Activated CD4-positive, alpha-beta T cell treated with anti-CD3 and anti-CD28 coated beads, Interleukin-2, amount 10 ng/mL, durations not matched to agents 7 days and 5 days (primary cell): ENCODE measurements around the gene MAP1LC3C. TPM values are rescaled to one million over a fixed set of nuclear protein-coding genes. Genes with fewer than 3 reads are reported as not detected.

Experiments
- CTCF ChIA-PET: fragments of 350-600 bp; sonication (Branson Sonifier 250); formaldehyde crosslinking; loops from one replicate; lab custom pipeline; 2021; ENCODE audit warnings: antibody characterized with exemption; lab: Charles Lee
- POLR2A ChIA-PET: fragments of 350-600 bp; sonication (Branson Sonifier 250); formaldehyde crosslinking; loops from one replicate; lab custom pipeline; 2021; ENCODE audit warnings: antibody characterized with exemption; lab: Charles Lee
- DNase-seq: peaks from one replicate; pipeline ENCODE4 v3.0.0-alpha.2; 2020
- H3K27ac Mint-ChIP-seq: one replicate; pipeline ENCODE4 v1.8.0; 2021; ENCODE audit warnings: mild to moderate bottlenecking, moderate library complexity, mixed read lengths
- H3K27me3 Mint-ChIP-seq: one replicate; pipeline ENCODE4 v1.8.0; 2021; ENCODE audit warnings: mixed read lengths
- H3K36me3 Mint-ChIP-seq: one replicate; pipeline ENCODE4 v1.8.0; 2021; ENCODE audit warnings: low read depth, mixed read lengths
- H3K4me1 Mint-ChIP-seq: one replicate; pipeline ENCODE4 v1.8.0; 2021; ENCODE audit warnings: mixed read lengths
- H3K4me3 Mint-ChIP-seq: one replicate; pipeline ENCODE4 v1.8.0; 2021; ENCODE audit warnings: mild to moderate bottlenecking, moderate library complexity, mixed read lengths
- H3K9me3 Mint-ChIP-seq: one replicate; pipeline ENCODE4 v1.8.0; 2021; ENCODE audit warnings: mixed read lengths
- total RNA-seq, 2 experiments: library from RNA; stranded (reverse); gene quantifications; one replicate each; pipeline ENCODE4 v1.2.3, GENCODE V29; 2021

The MAP1LC3C gene
- total RNA-seq = not detected

- ChIA-PET POLR2A (no interaction called here), CTCF (interaction anchor here (0.5 to 2.1 kb wide), 5 partner anchors 24 to 571 kb away, joined by 3 to 6 read pairs (median 4); no protein-coding TSS in a partner anchor)
- no peaks in the 10 kb centered on the region for H3K36me3 Mint-ChIP-seq
- H3K27me3 Mint-ChIP-seq = no peaks in the 10 kb centered on the region
- H3K27ac Mint-ChIP-seq = no peak within 1 kb of the TSS
- H3K4me1 Mint-ChIP-seq = peaks cover 6% of the 10 kb centered on the region
- H3K9me3 Mint-ChIP-seq = no peaks in the 10 kb centered on the region
- peak within 1 kb of the TSS; percentile 22 for H3K4me3 Mint-ChIP-seq
- no peak for DNase-seq
Measured at GRCh38 chr1:241999026-241999425, at the start of gene MAP1LC3C. MAP1LC3C (minus strand) TSS chr1:241999098; CDS start chr1:241999008, 90 bp downstream.

GRCh38 chr1:242043165-242043564 lies 44.3 kb upstream of the MAP1LC3C start:
- Mint-ChIP-seq H3K4me3 (no peak overlapping the region), H3K4me1 (no peaks in the 10 kb centered on the region), H3K36me3 (no peaks in the 10 kb centered on the region), H3K27me3 (no peaks in the 10 kb centered on the region), H3K27ac (no peak overlapping the region), H3K9me3 (no peaks in the 10 kb centered on the region)
- ChIA-PET CTCF (no interaction called here), POLR2A (no interaction called here)
- DNase-seq = no peak

- Mint-ChIP-seq H3K4me3 (no peak overlapping the region), H3K4me1 (no peaks in the 10 kb centered on the region), H3K27ac (no peak overlapping the region), H3K36me3 (no peaks in the 10 kb centered on the region), H3K27me3 (no peaks in the 10 kb centered on the region), H3K9me3 (no peaks in the 10 kb centered on the region)
- ChIA-PET CTCF (no interaction called here), POLR2A (no interaction called here)
- DNase-seq = no peak
Measured at GRCh38 chr1:242034392-242034791, 35.5 kb upstream of the MAP1LC3C start.

- Mint-ChIP-seq H3K4me1 (no peaks in the 10 kb centered on the region), H3K36me3 (no peaks in the 10 kb centered on the region), H3K9me3 (no peaks in the 10 kb centered on the region), H3K4me3 (no peak overlapping the region), H3K27me3 (no peaks in the 10 kb centered on the region), H3K27ac (no peak overlapping the region)
- POLR2A ChIA-PET = no interaction called here
- no peak for DNase-seq
- CTCF ChIA-PET = no interaction called here
Measured at GRCh38 chr1:242033447-242033846, 34.5 kb upstream of the MAP1LC3C start.

- no peaks in the 10 kb centered on the region for H3K27me3 Mint-ChIP-seq
- no peak overlapping the region for H3K4me3 Mint-ChIP-seq
- no peak for DNase-seq
- no peaks in the 10 kb centered on the region for H3K9me3 Mint-ChIP-seq
- no peaks in the 10 kb centered on the region for H3K36me3 Mint-ChIP-seq
- CTCF ChIA-PET = no interaction called here
- H3K27ac Mint-ChIP-seq = no peak overlapping the region
- POLR2A ChIA-PET = no interaction called here
- no peaks in the 10 kb centered on the region for H3K4me1 Mint-ChIP-seq
Measured at GRCh38 chr1:242030071-242030470, 31.2 kb upstream of the MAP1LC3C start.

- Mint-ChIP-seq H3K36me3 (no peaks in the 10 kb centered on the region), H3K4me1 (no peaks in the 10 kb centered on the region), H3K27me3 (no peaks in the 10 kb centered on the region), H3K27ac (no peak overlapping the region), H3K4me3 (no peak overlapping the region), H3K9me3 (no peaks in the 10 kb centered on the region)
- CTCF ChIA-PET = no interaction called here
- DNase-seq = no peak
- POLR2A ChIA-PET = no interaction called here
Measured at GRCh38 chr1:242025681-242026080, 26.8 kb upstream of the MAP1LC3C start.

GRCh38 chr1:242023805-242024204 lies 24.9 kb upstream of the MAP1LC3C start:
- ChIA-PET POLR2A (no interaction called here), CTCF (no interaction called here)
- Mint-ChIP-seq H3K36me3 (no peaks in the 10 kb centered on the region), H3K27me3 (no peaks in the 10 kb centered on the region), H3K27ac (no peak overlapping the region), H3K4me1 (no peaks in the 10 kb centered on the region), H3K4me3 (no peak overlapping the region), H3K9me3 (no peaks in the 10 kb centered on the region)
- DNase-seq = no peak

- Mint-ChIP-seq H3K4me3 (no peak overlapping the region), H3K4me1 (no peaks in the 10 kb centered on the region), H3K27ac (no peak overlapping the region), H3K9me3 (no peaks in the 10 kb centered on the region), H3K36me3 (no peaks in the 10 kb centered on the region), H3K27me3 (no peaks in the 10 kb centered on the region)
- POLR2A ChIA-PET = no interaction called here
- CTCF ChIA-PET = no interaction called here
- no peak for DNase-seq
Measured at GRCh38 chr1:242019018-242019417, 20.1 kb upstream of the MAP1LC3C start.

- ChIA-PET POLR2A (no interaction called here), CTCF (no interaction called here)
- H3K27me3 Mint-ChIP-seq = no peaks in the 10 kb centered on the region
- no peaks in the 10 kb centered on the region for H3K36me3 Mint-ChIP-seq
- no peaks in the 10 kb centered on the region for H3K9me3 Mint-ChIP-seq
- DNase-seq = peak; percentile 38
- H3K4me3 Mint-ChIP-seq = no peak overlapping the region
- no peaks in the 10 kb centered on the region for H3K4me1 Mint-ChIP-seq
- H3K27ac Mint-ChIP-seq = no peak overlapping the region
Measured at GRCh38 chr1:242017580-242018233, 18.8 kb upstream of the MAP1LC3C start.

GRCh38 chr1:242016479-242016878 lies 17.6 kb upstream of the MAP1LC3C start:
- Mint-ChIP-seq H3K4me3 (no peak overlapping the region), H3K27me3 (no peaks in the 10 kb centered on the region), H3K4me1 (no peaks in the 10 kb centered on the region), H3K36me3 (no peaks in the 10 kb centered on the region), H3K9me3 (no peaks in the 10 kb centered on the region), H3K27ac (no peak overlapping the region)
- no peak for DNase-seq
- CTCF ChIA-PET = no interaction called here
- POLR2A ChIA-PET = no interaction called here

- DNase-seq = no peak
- Mint-ChIP-seq H3K36me3 (no peaks in the 10 kb centered on the region), H3K9me3 (no peaks in the 10 kb centered on the region), H3K27me3 (no peaks in the 10 kb centered on the region), H3K4me3 (no peak overlapping the region), H3K27ac (no peak overlapping the region), H3K4me1 (no peaks in the 10 kb centered on the region)
- ChIA-PET POLR2A (interaction anchor here (0.7 kb wide), 1 partner anchor 212 kb away, joined by 9 read pairs; no protein-coding TSS in a partner anchor), CTCF (no interaction called here)
Measured at GRCh38 chr1:242011894-242012660, 13.2 kb upstream of the MAP1LC3C start.

- H3K36me3 Mint-ChIP-seq = no peaks in the 10 kb centered on the region
- H3K9me3 Mint-ChIP-seq = no peaks in the 10 kb centered on the region
- POLR2A ChIA-PET = no interaction called here
- no peak overlapping the region for H3K27ac Mint-ChIP-seq
- DNase-seq = no peak
- no peaks in the 10 kb centered on the region for H3K4me1 Mint-ChIP-seq
- no peak overlapping the region for H3K4me3 Mint-ChIP-seq
- CTCF ChIA-PET = no interaction called here
- H3K27me3 Mint-ChIP-seq = no peaks in the 10 kb centered on the region
Measured at GRCh38 chr1:242008826-242009495, 10.1 kb upstream of the MAP1LC3C start.

- H3K36me3 Mint-ChIP-seq = no peaks in the 10 kb centered on the region
- no peaks in the 10 kb centered on the region for H3K27me3 Mint-ChIP-seq
- no peaks in the 10 kb centered on the region for H3K4me1 Mint-ChIP-seq
- H3K27ac Mint-ChIP-seq = no peak overlapping the region
- POLR2A ChIA-PET = no interaction called here
- DNase-seq = no peak
- CTCF ChIA-PET = interaction anchor here (0.5 kb wide), 1 partner anchor 54 kb away, joined by 3 read pairs; no protein-coding TSS in a partner anchor
- H3K4me3 Mint-ChIP-seq = no peak overlapping the region
- H3K9me3 Mint-ChIP-seq = no peaks in the 10 kb centered on the region
Measured at GRCh38 chr1:242006976-242007375, 8.1 kb upstream of the MAP1LC3C start.
